GM12878 (cell line): ENCODE results near the gene ZBTB7B. TPM values are rescaled to one million over a fixed set of nuclear protein-coding genes. Genes with fewer than 3 reads are reported as not detected.

Experiments used
- ATAC-seq: fragments of 200-7000 bp; cut with Tn5 transposase; 3 replicates; pipeline ENCODE4 v1.9.1; 2020; ENCODE audit warnings: mild to moderate bottlenecking, moderate library complexity
- BruUV-seq: library from RNA; stranded (reverse); fragments of 400-500 nt; replicated peaks from 2 replicates; lab custom pipeline; 2021; lab: Mats Ljungman, UMichigan
- CTCF ChIA-PET: fragments of 300-600 bp; sonication (Branson Sonifier 250); formaldehyde crosslinking; extraction: SDS; loops from one replicate; lab custom pipeline; 2021; ENCODE audit warnings: inconsistent platforms; lab: Yijun Ruan, JAX
- POLR2A ChIA-PET: fragments of 350-600 bp; formaldehyde crosslinking; extraction: SDS; loops from one replicate; lab custom pipeline; 2021; ENCODE audit warnings: inconsistent platforms; lab: Charles Lee
- RAD21 ChIA-PET: fragments of 300-600 bp; sonication (Branson Sonifier 250); formaldehyde crosslinking; loops from one replicate; lab custom pipeline; 2023; ENCODE audit warnings: antibody characterized with exemption; ENCODE audit not compliant: unreplicated experiment; lab: Charles Lee
- SMC1A ChIA-PET: fragments of 300-600 bp; sonication (Branson Sonifier 250); formaldehyde crosslinking; loops from one replicate; lab custom pipeline; 2023; ENCODE audit not compliant: unreplicated experiment, uncharacterized antibody; lab: Charles Lee
- DNase-seq: peaks from one replicate; pipeline ENCODE4 v3.0.0-alpha.2; 2011; ENCODE audit warnings: low read depth, low spot score
- FAIRE-seq: peaks from 3 replicates; lab custom pipeline; 2011; peaks lifted over from hg19 to GRCh38; lab: Jason Lieb, UNC
- H2AFZ ChIP-seq: 2 replicates; pipeline ENCODE4 v1.6.0; 2011; ENCODE audit warnings: low read depth, low read length, control low read depth; ENCODE audit not compliant: control insufficient read depth
- H3K27ac ChIP-seq: 2 replicates; pipeline ENCODE4 v1.5.1; 2011; ENCODE audit warnings: control low read depth; ENCODE audit not compliant: control insufficient read depth, insufficient read depth
- H3K27me3 ChIP-seq, 2 experiments: replicated peaks in 1 of 2; 2 replicates each; pipeline versions ENCODE4 v1.6.0 to v1.6.1; 2011; ENCODE audit warnings: low read length in 1 of 2; ENCODE audit not compliant: control insufficient read depth in 2 of 2, insufficient read depth in 2 of 2
- H3K36me3 ChIP-seq, 2 experiments: 2 replicates each; pipeline ENCODE4 v1.5.1; 2011; ENCODE audit warnings: low read length in 1 of 2; ENCODE audit not compliant: control insufficient read depth in 2 of 2, insufficient read depth in 2 of 2
- H3K4me1 ChIP-seq: 2 replicates; pipeline ENCODE4 v1.6.1; 2011; ENCODE audit warnings: mild to moderate bottlenecking, low read length, moderate library complexity, mixed read lengths; ENCODE audit not compliant: control insufficient read depth, insufficient read depth
- H3K4me2 ChIP-seq: 2 replicates; pipeline ENCODE4 v1.6.0; 2011; ENCODE audit warnings: control low read depth; ENCODE audit not compliant: control insufficient read depth, insufficient read depth
- H3K4me3 ChIP-seq: fragments of 200-600 bp; sonication (generic); 2 replicates; pipeline ENCODE4 v1.5.1; 2016
- H3K79me2 ChIP-seq: 2 replicates; pipeline ENCODE4 v1.6.0; 2011; ENCODE audit warnings: low read length; ENCODE audit not compliant: control insufficient read depth, insufficient read depth
- H3K9ac ChIP-seq: 2 replicates; pipeline ENCODE4 v1.8.0; 2011; ENCODE audit warnings: low read length, control low read depth, mixed read lengths; ENCODE audit not compliant: control insufficient read depth, insufficient read depth
- H3K9me3 ChIP-seq: replicated peaks from 3 replicates; pipeline ENCODE4 v1.5.1; 2011; ENCODE audit warnings: mild to moderate bottlenecking, low read length; ENCODE audit not compliant: control insufficient read depth, insufficient read depth
- H4K20me1 ChIP-seq: 2 replicates; pipeline ENCODE4 v1.6.0; 2011; ENCODE audit not compliant: control insufficient read depth, insufficient read depth
- BACH1 ChIP-seq: fragments of 450-650 bp; IDR thresholded peaks from 2 replicates; pipeline ENCODE4 v1.6.1; 2017; ENCODE audit warnings: mild to moderate bottlenecking, borderline replicate concordance
- BMI1 ChIP-seq: fragments of 450-650 bp; IDR thresholded peaks from 2 replicates; pipeline ENCODE4 v1.6.1; 2016; ENCODE audit warnings: mild to moderate bottlenecking, moderate library complexity, borderline replicate concordance
- CEBPB ChIP-seq, 2 experiments: fragments of 150-350 bp in 1 of 2; IDR thresholded peaks; 2 replicates each; pipeline ENCODE4 v1.6.1; 2012 to 2014; ENCODE audit warnings: low read depth in 2 of 2, low read length in 2 of 2, borderline replicate concordance in 1 of 2, inconsistent platforms in 1 of 2
- CHD2 ChIP-seq: IDR thresholded peaks from 2 replicates; pipeline ENCODE4 v1.6.1; 2011; ENCODE audit warnings: low read depth, low read length, improper control_type of control experiment, borderline replicate concordance
- ETV6 ChIP-seq, 2 experiments: fragments of 450-650 bp in 1 of 2; IDR thresholded peaks in 1 of 2; conservative IDR thresholded peaks in 1 of 2; 2 replicates each; pipeline ENCODE4 v1.6.1; 2014; ENCODE audit warnings: antibody characterized with exemption in 1 of 2, borderline replicate concordance in 1 of 2, low read depth in 1 of 2, mild to moderate bottlenecking in 1 of 2, moderate library complexity in 1 of 2
- FOXK2 ChIP-seq: fragments of 450-650 bp; IDR thresholded peaks from 2 replicates; pipeline ENCODE4 v1.6.1; 2017; ENCODE audit warnings: mild to moderate bottlenecking, moderate library complexity
- HDAC6 ChIP-seq: fragments of 200-600 bp; sonication (generic); IDR thresholded peaks from one replicate; pipeline ENCODE4 v1.8.0; 2017; ENCODE audit warnings: antibody characterized with exemption; ENCODE audit not compliant: unreplicated experiment
- IKZF2 ChIP-seq, 2 experiments: fragments of 450-650 bp; IDR thresholded peaks; 2 replicates each; pipeline ENCODE4 v1.6.1; 2017; ENCODE audit warnings: mild to moderate bottlenecking in 2 of 2, moderate library complexity in 2 of 2
- KAT2A ChIP-seq: conservative IDR thresholded peaks from 2 replicates; pipeline ENCODE4 v1.6.1; 2011; ENCODE audit warnings: low read depth, low read length; ENCODE audit not compliant: control insufficient read depth
- KLF5 ChIP-seq: fragments of 450-650 bp; IDR thresholded peaks from 2 replicates; pipeline ENCODE4 v1.6.1; 2014; ENCODE audit warnings: mild to moderate bottlenecking; ENCODE audit not compliant: partially characterized antibody
- MAX ChIP-seq: IDR thresholded peaks from 2 replicates; pipeline ENCODE4 v1.6.1; 2012; ENCODE audit warnings: low read depth, low read length, improper control_type of control experiment
- POLR2A ChIP-seq: IDR thresholded peaks from 2 replicates; pipeline ENCODE4 v1.6.1; 2011; ENCODE audit warnings: low read depth, mild to moderate bottlenecking, low read length
- RAD21 ChIP-seq: IDR thresholded peaks from 2 replicates; pipeline ENCODE4 v1.6.1; 2011; ENCODE audit warnings: mild to moderate bottlenecking, low read depth, low read length, moderate library complexity; ENCODE audit not compliant: insufficient read depth
- SKIL ChIP-seq: fragments of 450-650 bp; IDR thresholded peaks from 2 replicates; pipeline ENCODE4 v1.6.1; 2017; ENCODE audit warnings: mild to moderate bottlenecking, low read depth, inconsistent platforms; ENCODE audit not compliant: poor library complexity, severe bottlenecking
- ZNF217 ChIP-seq: fragments of 450-650 bp; IDR thresholded peaks from 2 replicates; pipeline ENCODE4 v1.6.1; 2017; ENCODE audit warnings: antibody characterized with exemption, mild to moderate bottlenecking
- ZNF384 ChIP-seq: IDR thresholded peaks from 2 replicates; pipeline ENCODE4 v1.6.1; 2012; ENCODE audit warnings: low read depth, mild to moderate bottlenecking, low read length, improper control_type of control experiment, borderline replicate concordance
- WGBS: methylation state at CpG from one replicate; pipeline ENCODE4 v1.1.6; 2016; ENCODE audit warnings: low lambda C conversion rate; ENCODE audit not compliant: insufficient replicate concordance, insufficient coverage; ENCODE audit errors: missing lambda C conversion rate; 5-methylcytosine and 5-hydroxymethylcytosine counted together
- in situ Hi-C: fragments of 300-500 bp; cut with MboI; formaldehyde crosslinking; loops from 9 replicates; pipeline ENCODE4 v1.14.3; 2018; ENCODE audit warnings: mixed read lengths
- intact Hi-C: fragments of 100-400 bp; cut with micrococcal nuclease; formaldehyde crosslinking; loops from one replicate; pipeline ENCODE4 v1.14.2; 2022; ENCODE audit not compliant: unreplicated experiment
- polyA plus RNA-seq, 11 experiments: library from polyadenylated mRNA; depleted of rRNA in 4 of 11; unstranded in 6 of 11; stranded (reverse) in 5 of 11; fragments of >200 nt; fragmentation: Nextera tagmentation in 4 of 11; fragmentation: Illumina TruSeq in 1 of 11; extraction: Ambion mirVana in 4 of 11; extraction: Trizol in 1 of 11; gene quantifications; 1 replicate in 1 of 11; 2 replicates in 10 of 11; pipeline versions ENCODE4 v1.2.1 to v1.2.3, GENCODE V29; 2011 to 2016; ENCODE audit warnings: inconsistent platforms in 2 of 11, missing spikeins in 2 of 11, low read depth in 1 of 11
- total RNA-seq, 4 experiments: library from RNA; depleted of rRNA in 3 of 4; stranded (reverse); fragments of >200 nt in 3 of 4; fragmentation: Illumina TruSeq in 1 of 4; extraction: Trizol in 1 of 4; gene quantifications; 2 replicates each; pipeline versions ENCODE4 v1.2.1 to v1.2.3, GENCODE V29; 2013 to 2021

The ZBTB7B gene
- total and polyA plus RNA-seq, 10 of the 15 experiments (the other 5 are each of a cell fraction or from before 2014, with no cell fraction given), result 0.11 to 44.9 (median 11.3) TPM

DNA sequence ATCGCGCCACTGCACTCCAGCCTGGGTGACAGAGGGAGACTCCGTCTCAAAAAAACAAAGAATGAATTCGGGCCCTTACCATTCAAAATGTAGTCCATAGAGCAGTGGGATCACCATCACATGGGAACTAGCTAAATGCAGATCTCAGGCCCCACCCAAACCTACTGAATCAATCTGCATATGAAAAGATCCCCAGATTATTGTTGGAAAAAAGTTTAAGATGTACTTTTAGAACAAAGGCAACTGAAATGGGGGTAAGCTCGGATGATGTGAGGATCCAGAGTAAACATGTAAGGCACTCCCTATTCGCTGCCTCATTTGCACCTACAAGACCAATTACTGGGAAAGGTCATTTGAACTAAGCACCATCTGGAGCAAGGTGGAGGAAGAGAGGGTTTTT, 20.3 kb upstream of the ZBTB7B start:
- Histone ChIP-seq H3K9me3 (no peaks in the 10 kb centered on the region), H3K27me3 (no peaks in the 10 kb centered on the region), H3K27ac (peak overlapping the region; percentile 79), H3K4me3 (peak overlapping the region; percentile 72), H2AFZ (peak overlapping the region; percentile 91), H3K79me2 (peaks cover 34% of the 10 kb centered on the region), H4K20me1 (no peaks in the 10 kb centered on the region), H3K9ac (peak overlapping the region; percentile 53), H3K36me3 (peaks cover 0 to 16% of the 10 kb centered on the region in 2 experiments; a peak in 3 of 4 replicates), H3K4me1 (peaks cover 6% of the 10 kb centered on the region), H3K4me2 (peak overlapping the region; percentile 90)
- ChIA-PET POLR2A (interaction anchor here (1.3 to 3.0 kb wide), 8 partner anchors 8 to 42 kb away, joined by 4 to 17 read pairs (median 10); partner anchors contain the start of genes CKS1B, LENEP, PBXIP1 and SHC1), RAD21 (interaction anchor here (1.4 to 3.0 kb wide), 4 partner anchors 9 to 17 kb away, joined by 4 to 24 read pairs (median 8); partner anchors contain the start of genes LENEP and SHC1), SMC1A (interaction anchor here (1.1 to 6.5 kb wide), 6 partner anchors 8 to 35 kb away, joined by 4 to 69 read pairs (median 8); partner anchors contain the start of genes CKS1B, LENEP, PBXIP1 and PYGO2), CTCF (interaction anchor here (0.6 to 20.6 kb wide), 7 partner anchors 8 to 358 kb away, joined by 3 to 226 read pairs (median 10); partner anchors contain the start of genes CKS1B, LENEP, PBXIP1 and ZBTB7B)
- BruUV-seq, result TSS peak; percentile 100
- ATAC-seq, result no peak
- intact Hi-C loops (loop anchor here (2.0 kb wide), 1 partner anchor 16 kb away; no protein-coding TSS in a partner anchor), in situ Hi-C loops (no loop called here)
- no peak for DNase-seq
- WGBS, result 71% methylated on average over 6 of the region's 6 CpGs
- TF ChIP-seq SKIL (no peak), MAX (no peak), RAD21 (no peak), BACH1 (no peak), FOXK2 (no peak), KAT2A (no peak), ZNF384 (no peak), HDAC6 (no peak), KLF5 (no peak), IKZF2 (IDR thresholded peaks at IDR 0.05) (no peak), CHD2 (no peak), BMI1 (no peak), ETV6 (conservative IDR thresholded peaks at IDR 0.05 in 1 of 2, IDR thresholded peaks at IDR 0.05 in 1 of 2; ENCODE audit: borderline replicate concordance in 1 of 2, low read depth in 1 of 2) (no peak), ZNF217 (no peak), CEBPB (IDR thresholded peaks at IDR 0.05; ENCODE audit: borderline replicate concordance in 1 of 2, low read depth in 2 of 2, low read length in 2 of 2) (no peak), POLR2A (no peak)
- no peak for FAIRE-seq
